Measurements from ENCODE around the gene JMJD6.

GRCh38 chr17:76681222-76682137 lies 44.9 kb downstream of the JMJD6 start:
- peak; percentile 46 to 85 (median 75) for TF ChIP-seq CTCF (IDR thresholded peaks at IDR 0.05 in 8 of 11, conservative IDR thresholded peaks at IDR 0.05 in 3 of 11)
- no peak for TF ChIP-seq POLR2A (IDR thresholded peaks at IDR 0.05)
- peak in 2 of 3 donors; percentile 23 to 51 for TF ChIP-seq POLR2AphosphoS5 (IDR thresholded peaks at IDR 0.05)
